Mammary epithelial cell (primary cell): ENCODE measurements around the gene APH1B.

Source experiments
- EZH2 ChIP-seq: IDR thresholded peaks from 2 replicates; pipeline ENCODE4 v1.6.1; 2012; ENCODE audit warnings: low read length, inconsistent platforms, borderline replicate concordance
- TF ChIP-seq, protein P1 (sequence below), 2 donors: IDR thresholded peaks in 1 of 2; conservative IDR thresholded peaks in 1 of 2; 2 replicates each; pipeline ENCODE4 v1.5.1; 2011 to 2012; ENCODE audit warnings: inconsistent platforms in 2 of 2, low read length in 2 of 2, mild to moderate bottlenecking in 2 of 2, control low read depth in 1 of 2, low read depth in 1 of 2; ENCODE audit not compliant: insufficient read depth in 1 of 2; ENCODE audit errors: extremely low read depth in 1 of 2

- TF ChIP-seq, protein P1, sequence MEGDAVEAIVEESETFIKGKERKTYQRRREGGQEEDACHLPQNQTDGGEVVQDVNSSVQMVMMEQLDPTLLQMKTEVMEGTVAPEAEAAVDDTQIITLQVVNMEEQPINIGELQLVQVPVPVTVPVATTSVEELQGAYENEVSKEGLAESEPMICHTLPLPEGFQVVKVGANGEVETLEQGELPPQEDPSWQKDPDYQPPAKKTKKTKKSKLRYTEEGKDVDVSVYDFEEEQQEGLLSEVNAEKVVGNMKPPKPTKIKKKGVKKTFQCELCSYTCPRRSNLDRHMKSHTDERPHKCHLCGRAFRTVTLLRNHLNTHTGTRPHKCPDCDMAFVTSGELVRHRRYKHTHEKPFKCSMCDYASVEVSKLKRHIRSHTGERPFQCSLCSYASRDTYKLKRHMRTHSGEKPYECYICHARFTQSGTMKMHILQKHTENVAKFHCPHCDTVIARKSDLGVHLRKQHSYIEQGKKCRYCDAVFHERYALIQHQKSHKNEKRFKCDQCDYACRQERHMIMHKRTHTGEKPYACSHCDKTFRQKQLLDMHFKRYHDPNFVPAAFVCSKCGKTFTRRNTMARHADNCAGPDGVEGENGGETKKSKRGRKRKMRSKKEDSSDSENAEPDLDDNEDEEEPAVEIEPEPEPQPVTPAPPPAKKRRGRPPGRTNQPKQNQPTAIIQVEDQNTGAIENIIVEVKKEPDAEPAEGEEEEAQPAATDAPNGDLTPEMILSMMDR (conservative IDR thresholded peaks at IDR 0.05 in 1 of 2, IDR thresholded peaks at IDR 0.05 in 1 of 2; ENCODE audit: extremely low read depth in 1 of 2, insufficient read depth in 1 of 2, low read depth in 1 of 2, low read length in 2 of 2): no peak
- no peak for TF ChIP-seq EZH2
These were observed 75.4 kb downstream of the APH1B start for GRCh38 chr15:63352808-63353207.
